ENCODE results near the gene ZEB2.

ZEB2 gene

DNA sequence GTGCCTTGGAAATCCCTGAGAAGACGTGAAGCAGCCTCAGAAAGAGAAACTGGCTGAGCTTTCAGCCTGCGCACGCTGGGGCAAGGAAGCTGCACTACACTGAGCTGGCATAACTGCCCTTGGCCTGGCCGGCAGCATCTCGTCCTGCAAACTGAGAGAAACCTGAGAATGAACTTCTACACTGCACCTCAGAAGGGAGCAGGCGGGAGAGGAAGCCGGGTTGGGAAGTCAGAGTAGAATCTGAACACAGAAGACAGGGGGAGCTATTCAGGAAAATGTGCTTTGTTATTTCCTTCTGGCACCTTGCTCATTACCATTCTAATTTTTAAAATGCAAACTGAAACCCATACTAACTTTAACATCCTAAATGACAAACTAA is 70.9 kb downstream of the ZEB2 start:
- H3K27ac ChIP-seq = peak overlapping the region; percentile 30
- H3K4me1 ChIP-seq (ENCODE audit: control insufficient read depth in 1 of 2, insufficient read depth in 1 of 2, low read depth in 1 of 2, low read length in 1 of 2) = peaks cover 32 to 41% of the 10 kb centered on the region in 2 experiments
- H3K9me3 ChIP-seq = no peaks in the 10 kb centered on the region
- H3K27me3 ChIP-seq = no peaks in the 10 kb centered on the region
- H3K36me3 ChIP-seq = no peaks in the 10 kb centered on the region
- TF ChIP-seq, protein P1, sequence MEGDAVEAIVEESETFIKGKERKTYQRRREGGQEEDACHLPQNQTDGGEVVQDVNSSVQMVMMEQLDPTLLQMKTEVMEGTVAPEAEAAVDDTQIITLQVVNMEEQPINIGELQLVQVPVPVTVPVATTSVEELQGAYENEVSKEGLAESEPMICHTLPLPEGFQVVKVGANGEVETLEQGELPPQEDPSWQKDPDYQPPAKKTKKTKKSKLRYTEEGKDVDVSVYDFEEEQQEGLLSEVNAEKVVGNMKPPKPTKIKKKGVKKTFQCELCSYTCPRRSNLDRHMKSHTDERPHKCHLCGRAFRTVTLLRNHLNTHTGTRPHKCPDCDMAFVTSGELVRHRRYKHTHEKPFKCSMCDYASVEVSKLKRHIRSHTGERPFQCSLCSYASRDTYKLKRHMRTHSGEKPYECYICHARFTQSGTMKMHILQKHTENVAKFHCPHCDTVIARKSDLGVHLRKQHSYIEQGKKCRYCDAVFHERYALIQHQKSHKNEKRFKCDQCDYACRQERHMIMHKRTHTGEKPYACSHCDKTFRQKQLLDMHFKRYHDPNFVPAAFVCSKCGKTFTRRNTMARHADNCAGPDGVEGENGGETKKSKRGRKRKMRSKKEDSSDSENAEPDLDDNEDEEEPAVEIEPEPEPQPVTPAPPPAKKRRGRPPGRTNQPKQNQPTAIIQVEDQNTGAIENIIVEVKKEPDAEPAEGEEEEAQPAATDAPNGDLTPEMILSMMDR (IDR thresholded peaks at IDR 0.05) = no peak
- no peak overlapping the region for H3K4me3 ChIP-seq (ENCODE audit: low read depth in 1 of 2, low read length in 1 of 2)

DNA sequence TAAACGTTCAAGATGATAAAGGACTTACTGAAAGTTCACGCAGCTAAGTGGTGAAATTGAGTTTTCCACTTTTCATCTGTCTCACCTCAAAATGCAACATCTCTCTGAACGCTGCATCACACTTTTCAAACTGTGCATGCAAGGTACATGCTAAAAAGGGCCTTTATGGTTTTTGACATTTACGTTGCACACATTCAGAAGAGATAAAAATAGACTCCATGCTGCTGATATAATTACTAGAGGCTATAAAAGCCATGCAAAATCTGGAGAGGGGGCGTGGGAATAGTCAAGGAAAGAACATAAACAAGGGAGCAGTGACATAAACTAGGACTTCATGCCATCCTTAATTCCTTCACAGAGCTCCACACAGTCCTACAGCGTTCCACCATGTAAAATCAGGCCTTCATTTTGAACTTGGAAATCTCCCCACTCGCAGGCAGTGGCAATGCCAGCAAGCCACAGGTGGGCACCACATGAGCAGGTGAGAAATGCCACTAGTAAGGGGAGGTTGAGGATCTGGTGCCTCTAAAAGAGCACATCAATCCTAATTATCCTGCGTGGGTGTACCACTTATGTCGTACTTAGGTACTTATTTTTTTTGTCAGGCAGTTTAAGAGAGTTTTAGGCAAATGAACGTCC is 71.4 kb downstream of the ZEB2 start:
- no peaks in the 10 kb centered on the region for H3K36me3 ChIP-seq
- no peak overlapping the region for H3K4me3 ChIP-seq (ENCODE audit: low read depth in 1 of 2, low read length in 1 of 2)
- no peaks in the 10 kb centered on the region for H3K9me3 ChIP-seq
- no peaks in the 10 kb centered on the region for H3K27me3 ChIP-seq
- H3K27ac ChIP-seq = no peak overlapping the region
- peaks cover 32 to 41% of the 10 kb centered on the region in 2 experiments for H3K4me1 ChIP-seq (ENCODE audit: control insufficient read depth in 1 of 2, insufficient read depth in 1 of 2, low read depth in 1 of 2, low read length in 1 of 2)
- TF ChIP-seq, protein P1 (IDR thresholded peaks at IDR 0.05) = no peak

DNA sequence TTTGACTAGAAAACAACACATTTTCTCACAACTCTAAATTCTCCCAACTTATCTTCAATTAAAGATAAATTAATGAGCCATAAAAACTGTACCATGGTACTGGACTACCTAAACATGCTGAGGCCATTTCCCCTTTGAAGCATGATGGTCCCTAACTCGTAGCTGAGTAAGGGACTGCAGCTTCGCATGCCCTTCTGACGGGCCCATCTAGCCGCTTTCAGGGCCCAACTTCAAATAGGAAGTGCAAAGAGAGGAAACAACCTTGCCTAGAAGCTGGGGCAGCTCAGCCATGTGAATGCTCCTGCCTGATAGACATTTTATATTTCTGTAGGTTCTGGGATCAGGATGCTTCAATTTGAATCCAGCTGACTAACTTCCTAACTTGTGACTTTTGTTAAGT is 72.4 kb downstream of the ZEB2 start:
- H3K9me3 ChIP-seq = no peaks in the 10 kb centered on the region
- peaks cover 27 to 32% of the 10 kb centered on the region in 2 experiments for H3K4me1 ChIP-seq (ENCODE audit: control insufficient read depth in 1 of 2, insufficient read depth in 1 of 2, low read depth in 1 of 2, low read length in 1 of 2)
- TF ChIP-seq, protein P1 (IDR thresholded peaks at IDR 0.05) = no peak

DNA sequence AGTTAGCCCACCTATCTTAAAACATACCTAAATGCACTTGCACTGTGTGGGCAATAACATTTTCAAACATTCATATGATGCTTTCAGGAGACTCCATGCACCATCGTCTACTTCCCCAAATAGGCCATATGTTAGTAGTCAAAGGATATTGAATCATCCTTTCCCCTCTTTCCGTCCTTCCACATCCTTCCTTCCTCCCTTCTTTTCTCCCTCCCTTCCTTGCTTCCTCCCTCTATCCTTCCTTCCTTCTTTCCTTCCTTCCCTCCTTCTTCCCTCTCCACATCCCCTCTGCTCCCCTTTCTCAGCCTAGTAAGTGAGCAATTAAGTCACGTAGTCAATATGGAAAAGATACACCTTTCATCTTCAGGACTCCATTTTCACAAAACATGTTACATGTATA is 73.8 kb downstream of the ZEB2 start:
- no peaks in the 10 kb centered on the region for H3K27me3 ChIP-seq
- no peaks in the 10 kb centered on the region for H3K9me3 ChIP-seq
- H3K4me1 ChIP-seq (ENCODE audit: control insufficient read depth in 1 of 2, insufficient read depth in 1 of 2, low read depth in 1 of 2, low read length in 1 of 2) = peaks cover 23 to 28% of the 10 kb centered on the region in 2 experiments
- no peak overlapping the region for H3K4me3 ChIP-seq (ENCODE audit: low read depth in 1 of 2, low read length in 1 of 2)
- no peaks in the 10 kb centered on the region for H3K36me3 ChIP-seq
- TF ChIP-seq, protein P1 (IDR thresholded peaks at IDR 0.05) = no peak
- peak overlapping the region; percentile 40 for H3K27ac ChIP-seq

More for the DNA sequence above, 72.4 kb downstream of the ZEB2 start:
- no peak overlapping the region for H3K4me3 ChIP-seq (ENCODE audit: low read depth in 1 of 2, low read length in 1 of 2)
- H3K36me3 ChIP-seq = no peaks in the 10 kb centered on the region
- H3K27ac ChIP-seq = peak overlapping the region; percentile 61
- no peaks in the 10 kb centered on the region for H3K27me3 ChIP-seq

DNA sequence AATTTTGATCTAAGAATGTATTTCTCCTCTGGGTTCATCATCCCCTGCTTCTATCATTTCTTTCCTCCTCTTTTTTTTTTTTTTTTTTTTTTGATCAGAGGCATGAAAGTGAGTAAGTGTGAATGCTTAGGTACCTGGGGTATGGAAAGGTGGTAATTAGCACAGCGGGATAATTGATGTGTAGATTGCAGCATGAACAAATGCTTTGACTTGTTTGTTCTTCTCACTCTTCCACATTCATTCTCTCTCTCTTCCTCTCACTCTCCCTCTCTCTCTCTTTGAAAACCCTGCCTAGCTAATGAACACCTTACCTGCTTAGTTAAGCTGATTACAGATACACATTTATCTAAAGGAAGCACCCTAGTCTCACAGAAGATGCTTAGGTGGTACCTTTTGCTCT is 74.7 kb downstream of the ZEB2 start:
- H3K4me1 ChIP-seq (ENCODE audit: control insufficient read depth in 1 of 2, insufficient read depth in 1 of 2, low read depth in 1 of 2, low read length in 1 of 2) = peaks cover 31 to 33% of the 10 kb centered on the region in 2 experiments

More for the DNA sequence above, 74.7 kb downstream of the ZEB2 start:
- peak overlapping the region; percentile 40 for H3K27ac ChIP-seq
- H3K4me3 ChIP-seq (ENCODE audit: low read depth in 1 of 2, low read length in 1 of 2) = no peak overlapping the region
- no peaks in the 10 kb centered on the region for H3K36me3 ChIP-seq
- TF ChIP-seq, protein P1 (IDR thresholded peaks at IDR 0.05) = no peak
- no peaks in the 10 kb centered on the region for H3K9me3 ChIP-seq
- no peaks in the 10 kb centered on the region for H3K27me3 ChIP-seq
